ENCODE data around the gene FNDC8.
"Not testable (repeated sequence)": the region's sequence is repeated elsewhere in the genome, so short reads cannot be mapped to it uniquely, and the experiment has no call there.

FNDC8 gene

GRCh38 chr17:35121315-35121714 lies at the start of gene FNDC8:
TSS of gene FNDC8 (plus strand) at chr17:35121615. CDS start at chr17:35121694, 79 bp downstream.
- DNase-seq (ENCODE audit: low spot score), result no peak

GRCh38 chr17:35073183-35073790 lies 48.1 kb upstream of the FNDC8 start:
- peak; percentile 37 for DNase-seq (ENCODE audit: low spot score)

GRCh38 chr17:35073991-35074627 lies 47.3 kb upstream of the FNDC8 start:
- DNase-seq (ENCODE audit: low spot score), result peak; percentile 23

- no peak for DNase-seq (ENCODE audit: low spot score)
These were observed 46.4 kb upstream of the FNDC8 start for GRCh38 chr17:35074711-35075707.

- no peak for DNase-seq (ENCODE audit: low spot score)
These were observed 44.5 kb upstream of the FNDC8 start for GRCh38 chr17:35076874-35077273.

- no peak for DNase-seq (ENCODE audit: low spot score)
These were observed 41.6 kb upstream of the FNDC8 start for GRCh38 chr17:35079547-35080423.

- DNase-seq (ENCODE audit: low spot score), result no peak
These were observed 40.9 kb upstream of the FNDC8 start for GRCh38 chr17:35080536-35080935.

- no peak for DNase-seq (ENCODE audit: low spot score)
These were observed 39.8 kb upstream of the FNDC8 start for GRCh38 chr17:35081638-35082037.

GRCh38 chr17:35082073-35082657 lies 39.2 kb upstream of the FNDC8 start:
- DNase-seq (ENCODE audit: low spot score), result peak; percentile 20

GRCh38 chr17:35083071-35083470 lies 38.3 kb upstream of the FNDC8 start:
- DNase-seq (ENCODE audit: low spot score), result no peak

- no peak for DNase-seq (ENCODE audit: low spot score)
These were observed 36.4 kb upstream of the FNDC8 start for GRCh38 chr17:35084987-35085386.

- no peak for DNase-seq (ENCODE audit: low spot score)
These were observed 35.3 kb upstream of the FNDC8 start for GRCh38 chr17:35086164-35086563.

- DNase-seq (ENCODE audit: low spot score), result peak; percentile 3
These were observed 34.4 kb upstream of the FNDC8 start for GRCh38 chr17:35086931-35087573.

GRCh38 chr17:35087731-35088355 lies 33.6 kb upstream of the FNDC8 start:
- DNase-seq (ENCODE audit: low spot score), result peak; percentile 20

- DNase-seq (ENCODE audit: low spot score), result peak; percentile 10
These were observed 33.0 kb upstream of the FNDC8 start for GRCh38 chr17:35088356-35088880.

GRCh38 chr17:35088881-35089585 lies 32.4 kb upstream of the FNDC8 start:
- DNase-seq (ENCODE audit: low spot score), result peak; percentile 88

GRCh38 chr17:35089586-35090296 lies 31.7 kb upstream of the FNDC8 start:
- peak; percentile 28 for DNase-seq (ENCODE audit: low spot score)

- not testable (repeated sequence) for DNase-seq (ENCODE audit: low spot score)
These were observed 30.7 kb upstream of the FNDC8 start for GRCh38 chr17:35090707-35091106.

- DNase-seq (ENCODE audit: low spot score), result no peak
These were observed 26.5 kb upstream of the FNDC8 start for GRCh38 chr17:35094902-35095301.

All from CD4-positive, alpha-beta T cell treated with Interleukin-6 at 100 ng/mL for 8 hours (primary cell).